ENCODE results near the gene DHX30.
A peak's percentile ranks its signal among the peaks of the same experiment; 100 is the strongest.

DNA sequence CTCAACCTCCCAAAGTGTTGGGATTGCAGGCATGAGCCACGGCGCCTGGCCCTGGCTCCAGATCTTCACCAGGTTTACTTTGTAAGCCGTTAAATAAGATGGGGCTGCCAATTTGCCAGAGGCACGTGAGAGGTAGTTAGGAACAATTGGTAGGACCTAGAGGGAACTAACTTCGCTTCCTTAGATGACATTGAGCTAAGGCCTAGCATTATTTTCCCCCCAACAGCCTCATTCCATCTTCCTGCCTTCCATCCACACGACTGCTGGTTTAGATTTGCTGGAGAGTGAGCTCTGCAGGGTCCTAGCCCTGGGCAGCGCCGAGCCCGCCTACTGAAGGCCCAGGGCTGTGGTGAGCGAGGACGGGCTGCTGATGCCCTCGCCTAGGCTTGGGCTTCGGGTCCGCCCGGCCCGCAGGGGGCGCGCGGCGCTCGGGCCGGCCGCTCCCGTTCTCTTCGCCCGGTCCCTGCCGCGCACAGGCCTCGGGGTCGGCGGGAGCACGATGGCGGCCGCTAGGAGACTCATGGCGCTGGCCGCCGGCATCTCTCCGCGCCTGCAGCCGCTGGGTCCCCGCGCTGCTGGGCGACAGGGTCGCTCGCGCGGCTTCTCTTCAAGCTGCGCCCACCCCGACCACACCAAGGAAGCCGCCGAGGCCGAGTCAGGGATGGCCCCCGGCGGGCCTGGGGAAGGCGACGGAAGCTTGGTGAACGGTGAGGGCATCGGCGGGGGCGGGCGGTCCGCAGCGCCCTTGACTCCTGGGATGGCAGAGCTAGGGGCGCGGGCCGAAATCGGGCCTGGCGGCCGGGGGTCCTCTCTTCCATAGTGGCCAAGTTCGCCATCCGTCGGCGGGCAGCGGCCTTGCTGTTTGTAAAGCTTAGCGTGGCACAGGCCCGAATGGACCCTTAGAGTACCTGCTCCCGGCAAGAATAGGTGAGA, 21.9 kb downstream of the DHX30 start:
- no peak for TF ChIP-seq EZH2 (IDR thresholded peaks at IDR 0.05; ENCODE audit: borderline replicate concordance)
- TF ChIP-seq, protein P1, sequence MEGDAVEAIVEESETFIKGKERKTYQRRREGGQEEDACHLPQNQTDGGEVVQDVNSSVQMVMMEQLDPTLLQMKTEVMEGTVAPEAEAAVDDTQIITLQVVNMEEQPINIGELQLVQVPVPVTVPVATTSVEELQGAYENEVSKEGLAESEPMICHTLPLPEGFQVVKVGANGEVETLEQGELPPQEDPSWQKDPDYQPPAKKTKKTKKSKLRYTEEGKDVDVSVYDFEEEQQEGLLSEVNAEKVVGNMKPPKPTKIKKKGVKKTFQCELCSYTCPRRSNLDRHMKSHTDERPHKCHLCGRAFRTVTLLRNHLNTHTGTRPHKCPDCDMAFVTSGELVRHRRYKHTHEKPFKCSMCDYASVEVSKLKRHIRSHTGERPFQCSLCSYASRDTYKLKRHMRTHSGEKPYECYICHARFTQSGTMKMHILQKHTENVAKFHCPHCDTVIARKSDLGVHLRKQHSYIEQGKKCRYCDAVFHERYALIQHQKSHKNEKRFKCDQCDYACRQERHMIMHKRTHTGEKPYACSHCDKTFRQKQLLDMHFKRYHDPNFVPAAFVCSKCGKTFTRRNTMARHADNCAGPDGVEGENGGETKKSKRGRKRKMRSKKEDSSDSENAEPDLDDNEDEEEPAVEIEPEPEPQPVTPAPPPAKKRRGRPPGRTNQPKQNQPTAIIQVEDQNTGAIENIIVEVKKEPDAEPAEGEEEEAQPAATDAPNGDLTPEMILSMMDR (IDR thresholded peaks at IDR 0.05; ENCODE audit: poor library complexity), result peak; percentile 84
- TF ChIP-seq EZH2phosphoT487 (IDR thresholded peaks at IDR 0.05; ENCODE audit: low read depth, severe bottlenecking, unreplicated experiment), result no peak
